Neuron (in vitro differentiated cells): Measurements from ENCODE around the gene TCAP.

Source experiments
- H2AFZ ChIP-seq: one replicate; pipeline ENCODE4 v1.6.1; 2013; ENCODE audit warnings: low read depth, mild to moderate bottlenecking, inconsistent platforms, low read length, moderate library complexity
- H3K27me3 ChIP-seq: one replicate; pipeline ENCODE4 v1.6.1; 2013; ENCODE audit warnings: low read length; ENCODE audit not compliant: insufficient read depth
- H3K36me3 ChIP-seq: one replicate; pipeline ENCODE4 v1.6.1; 2013; ENCODE audit warnings: low read length; ENCODE audit not compliant: insufficient read depth
- H3K4me1 ChIP-seq: one replicate; pipeline ENCODE4 v1.6.1; 2013; ENCODE audit warnings: low read length; ENCODE audit not compliant: insufficient read depth
- H3K4me3 ChIP-seq: 2 replicates; pipeline ENCODE4 v1.5.1; 2013; ENCODE audit warnings: mild to moderate bottlenecking, low read length, moderate library complexity
- H3K9me3 ChIP-seq: one replicate; pipeline ENCODE4 v1.6.1; 2013; ENCODE audit warnings: low read length

The TCAP gene

GRCh38 chr17:39670746-39671145, 5.6 kb downstream of the TCAP start:
- Histone ChIP-seq H3K4me3 (no peak overlapping the region), H3K4me1 (peaks cover 8% of the 10 kb centered on the region), H3K9me3 (no peaks in the 10 kb centered on the region), H2AFZ (no peak overlapping the region), H3K27me3 (no peaks in the 10 kb centered on the region), H3K36me3 (no peaks in the 10 kb centered on the region)

DNA sequence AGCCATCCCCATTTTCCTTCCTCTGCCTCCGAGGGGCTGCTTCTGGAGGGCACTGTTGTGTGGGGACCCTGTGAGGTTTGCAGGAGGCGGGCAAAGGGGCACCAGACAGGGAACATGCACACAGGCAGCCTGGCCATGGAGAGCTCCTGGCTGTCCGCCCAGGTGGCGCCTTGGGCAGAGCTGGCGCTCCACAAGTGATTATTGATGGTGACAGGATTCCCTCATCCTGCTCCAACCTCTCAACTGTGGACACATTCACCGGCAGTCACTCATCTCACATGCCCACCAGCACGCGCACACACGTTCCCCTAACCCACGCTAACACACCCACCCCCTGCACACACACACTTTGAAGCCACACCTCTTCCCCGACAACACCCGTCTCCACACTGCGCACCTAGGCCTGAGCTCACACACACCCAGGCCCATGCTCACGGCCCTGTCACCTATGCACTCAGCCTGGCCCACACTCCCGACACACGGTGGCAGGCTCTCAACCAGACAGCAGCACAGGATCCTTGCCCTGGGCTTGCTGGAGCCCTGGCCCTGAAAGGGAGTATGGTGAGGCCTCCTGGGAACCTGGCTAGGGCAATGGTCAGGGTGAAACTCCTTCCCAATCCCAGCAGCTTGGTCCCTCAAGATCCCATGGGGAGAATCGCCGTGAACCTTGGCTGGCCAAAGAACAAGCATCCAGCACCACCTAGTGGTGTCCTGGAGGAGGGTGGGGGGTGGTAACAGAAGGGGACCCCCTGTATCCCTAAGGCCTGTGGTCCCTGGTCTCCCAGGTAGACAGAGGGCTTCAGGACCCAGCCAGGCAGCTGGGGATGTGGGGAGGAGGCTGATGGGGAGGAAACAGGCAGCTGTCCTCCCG, 6.7 kb downstream of the TCAP start:
- Histone ChIP-seq H3K4me3 (no peak overlapping the region), H2AFZ (no peak overlapping the region), H3K36me3 (no peaks in the 10 kb centered on the region), H3K9me3 (no peaks in the 10 kb centered on the region), H3K4me1 (peaks cover 8% of the 10 kb centered on the region), H3K27me3 (no peaks in the 10 kb centered on the region)

GRCh38 chr17:39672522-39673334, 7.6 kb downstream of the TCAP start:
- H3K27me3 ChIP-seq, result no peaks in the 10 kb centered on the region
- no peak overlapping the region for H2AFZ ChIP-seq
- peaks cover 5% of the 10 kb centered on the region for H3K4me1 ChIP-seq
- H3K4me3 ChIP-seq, result no peak overlapping the region
- no peaks in the 10 kb centered on the region for H3K9me3 ChIP-seq
- H3K36me3 ChIP-seq, result no peaks in the 10 kb centered on the region

- no peak overlapping the region for H3K4me3 ChIP-seq
- peaks cover 3% of the 10 kb centered on the region for H3K4me1 ChIP-seq
- no peaks in the 10 kb centered on the region for H3K36me3 ChIP-seq
- H3K27me3 ChIP-seq, result no peaks in the 10 kb centered on the region
- H2AFZ ChIP-seq, result no peak overlapping the region
- no peaks in the 10 kb centered on the region for H3K9me3 ChIP-seq
These were observed 8.4 kb downstream of the TCAP start for GRCh38 chr17:39673335-39674081.

GRCh38 chr17:39674179-39674578, 9.0 kb downstream of the TCAP start:
- no peaks in the 10 kb centered on the region for H3K4me1 ChIP-seq
- H3K9me3 ChIP-seq, result no peaks in the 10 kb centered on the region
- no peak overlapping the region for H2AFZ ChIP-seq
- H3K36me3 ChIP-seq, result no peaks in the 10 kb centered on the region
- H3K27me3 ChIP-seq, result no peaks in the 10 kb centered on the region
- no peak overlapping the region for H3K4me3 ChIP-seq

DNA sequence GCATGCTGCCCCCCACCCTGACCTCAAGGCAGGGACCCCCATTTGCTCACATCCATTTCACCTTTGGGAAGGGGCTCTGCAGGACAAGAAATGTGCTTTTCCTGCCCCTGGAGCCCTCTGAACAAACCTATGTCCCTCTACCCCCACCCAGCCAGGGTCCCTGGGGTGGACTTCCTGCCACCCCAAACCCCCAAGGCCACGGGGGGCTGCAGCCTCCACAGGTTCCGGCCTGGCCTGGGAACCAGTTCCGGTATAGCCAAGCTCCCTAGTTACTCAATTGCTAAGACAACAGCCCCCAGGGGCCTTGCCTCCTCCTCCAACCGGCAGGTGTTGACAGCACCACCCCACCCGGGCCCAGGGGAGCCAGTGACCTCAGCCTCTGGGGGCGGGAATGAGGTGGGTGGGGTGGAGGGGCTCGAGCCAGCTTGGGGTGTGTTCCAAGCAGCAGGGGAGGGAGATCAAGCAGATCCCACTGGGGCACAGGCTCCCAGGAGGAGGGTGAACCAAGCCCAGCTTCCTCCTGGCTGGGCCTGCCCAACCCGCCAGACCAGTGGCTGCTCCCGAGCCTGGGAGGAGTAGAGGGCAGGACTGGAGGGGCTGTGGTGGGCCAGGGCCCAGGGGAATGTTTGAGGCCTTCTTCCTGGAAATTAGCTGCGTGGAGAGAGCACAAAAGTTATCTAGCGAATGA, 9.7 kb downstream of the TCAP start:
- Histone ChIP-seq H3K27me3 (no peaks in the 10 kb centered on the region), H3K9me3 (no peaks in the 10 kb centered on the region), H3K36me3 (no peaks in the 10 kb centered on the region), H3K4me3 (no peak overlapping the region), H2AFZ (no peak overlapping the region), H3K4me1 (no peaks in the 10 kb centered on the region)

DNA sequence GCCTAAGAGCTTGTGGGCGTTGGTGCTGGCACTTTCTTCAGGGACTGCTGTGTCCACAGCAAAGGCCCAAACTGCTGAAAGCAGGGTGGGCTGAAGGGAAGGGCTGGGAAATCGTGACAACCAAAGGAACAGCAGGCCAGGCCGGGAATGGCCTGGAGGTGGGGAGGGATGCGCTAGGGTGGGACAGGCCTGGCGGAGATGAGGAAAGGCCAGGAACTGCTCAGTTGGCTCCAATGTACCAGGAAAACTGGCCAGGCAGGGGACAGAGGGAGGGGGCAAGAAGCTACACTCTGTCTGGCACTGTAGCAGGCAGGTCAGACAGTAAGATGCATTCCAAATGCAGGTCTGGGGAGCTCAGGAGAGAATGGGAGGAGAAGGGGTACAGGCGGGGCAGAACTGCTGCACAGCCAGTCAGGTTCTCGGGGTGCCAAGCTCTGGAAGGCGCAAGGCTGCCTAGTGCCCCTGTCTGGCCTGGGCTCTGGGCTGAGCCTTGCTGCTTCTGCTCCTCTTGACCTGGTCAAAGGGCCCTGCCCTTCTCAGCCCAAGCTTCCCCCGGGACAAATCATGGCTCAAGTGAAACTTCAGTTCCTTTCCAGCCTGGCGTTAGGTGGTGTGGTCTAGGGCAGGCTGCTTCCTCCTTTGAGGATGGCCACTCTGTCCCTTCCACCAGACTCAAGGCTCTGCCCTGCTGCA, 10.4 kb downstream of the TCAP start:
- Histone ChIP-seq H3K4me3 (no peak overlapping the region), H2AFZ (no peak overlapping the region), H3K36me3 (no peaks in the 10 kb centered on the region), H3K27me3 (no peaks in the 10 kb centered on the region), H3K4me1 (no peaks in the 10 kb centered on the region), H3K9me3 (no peaks in the 10 kb centered on the region)

GRCh38 chr17:39676198-39676819, 11.2 kb downstream of the TCAP start:
- H2AFZ ChIP-seq, result no peak overlapping the region
- H3K4me3 ChIP-seq, result no peak overlapping the region
- no peaks in the 10 kb centered on the region for H3K9me3 ChIP-seq
- no peaks in the 10 kb centered on the region for H3K4me1 ChIP-seq
- no peaks in the 10 kb centered on the region for H3K27me3 ChIP-seq
- no peaks in the 10 kb centered on the region for H3K36me3 ChIP-seq

DNA sequence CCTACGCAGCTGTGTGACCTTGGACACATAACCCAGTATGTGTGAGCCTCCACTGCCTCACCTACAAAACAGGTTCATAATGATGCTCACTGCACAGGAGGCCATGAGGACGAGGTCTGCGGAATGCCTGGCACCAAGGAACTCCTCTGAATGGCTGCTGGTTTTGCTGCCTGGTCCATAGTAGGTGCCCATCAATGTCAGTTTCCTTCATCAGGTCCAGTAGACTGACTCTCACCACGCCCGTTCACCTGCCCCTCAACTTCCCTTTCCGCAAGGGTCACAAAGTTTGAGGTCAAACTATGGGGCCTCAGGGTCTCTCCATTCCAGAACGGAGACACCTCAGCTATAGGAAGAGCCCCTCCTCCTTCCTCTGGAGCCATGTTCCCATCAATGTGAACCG, 11.9 kb downstream of the TCAP start:
- Histone ChIP-seq H3K27me3 (no peaks in the 10 kb centered on the region), H3K9me3 (no peaks in the 10 kb centered on the region), H2AFZ (no peak overlapping the region), H3K4me3 (no peak overlapping the region), H3K4me1 (no peaks in the 10 kb centered on the region), H3K36me3 (no peaks in the 10 kb centered on the region)

DNA sequence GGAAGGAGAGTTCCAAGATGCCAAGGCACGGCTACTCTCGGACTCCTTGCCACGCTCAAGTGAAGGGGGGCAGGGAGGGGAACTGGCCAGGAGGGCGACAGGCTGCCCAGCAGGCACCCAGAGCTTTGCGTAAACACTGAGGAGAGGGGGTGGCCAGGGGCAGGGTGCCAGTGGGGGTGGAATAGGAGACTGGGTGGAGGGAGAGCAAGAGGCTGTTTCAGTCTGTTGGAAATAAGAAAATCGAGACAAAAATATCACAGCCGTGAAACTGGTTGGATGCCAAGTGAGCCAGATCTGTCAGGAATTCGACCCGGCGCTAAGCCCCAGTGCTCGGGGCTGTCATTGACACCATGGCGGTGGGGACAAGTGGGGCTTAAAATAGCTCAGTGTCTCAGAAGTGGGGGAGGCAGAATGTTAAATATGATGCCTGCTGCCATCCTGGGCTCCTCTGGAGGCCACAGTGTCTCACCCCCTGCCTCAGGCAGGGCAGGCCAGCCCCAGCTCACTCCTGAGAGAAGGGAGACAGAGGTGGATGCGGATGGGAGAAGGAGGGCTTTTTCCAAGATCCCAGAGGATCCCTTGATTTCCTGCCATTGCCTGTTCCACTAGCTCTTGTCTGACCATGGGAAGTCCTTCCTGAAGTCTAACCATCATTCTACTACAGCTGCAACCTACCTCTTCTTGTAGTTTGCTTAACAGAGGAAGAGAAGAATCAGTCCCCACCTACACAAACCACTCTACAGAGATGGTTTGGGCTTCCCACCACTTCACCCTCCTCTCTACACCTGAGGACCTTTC, 12.6 kb downstream of the TCAP start:
- Histone ChIP-seq H3K36me3 (no peaks in the 10 kb centered on the region), H3K4me3 (no peak overlapping the region), H3K9me3 (no peaks in the 10 kb centered on the region), H2AFZ (no peak overlapping the region), H3K4me1 (no peaks in the 10 kb centered on the region), H3K27me3 (no peaks in the 10 kb centered on the region)

DNA sequence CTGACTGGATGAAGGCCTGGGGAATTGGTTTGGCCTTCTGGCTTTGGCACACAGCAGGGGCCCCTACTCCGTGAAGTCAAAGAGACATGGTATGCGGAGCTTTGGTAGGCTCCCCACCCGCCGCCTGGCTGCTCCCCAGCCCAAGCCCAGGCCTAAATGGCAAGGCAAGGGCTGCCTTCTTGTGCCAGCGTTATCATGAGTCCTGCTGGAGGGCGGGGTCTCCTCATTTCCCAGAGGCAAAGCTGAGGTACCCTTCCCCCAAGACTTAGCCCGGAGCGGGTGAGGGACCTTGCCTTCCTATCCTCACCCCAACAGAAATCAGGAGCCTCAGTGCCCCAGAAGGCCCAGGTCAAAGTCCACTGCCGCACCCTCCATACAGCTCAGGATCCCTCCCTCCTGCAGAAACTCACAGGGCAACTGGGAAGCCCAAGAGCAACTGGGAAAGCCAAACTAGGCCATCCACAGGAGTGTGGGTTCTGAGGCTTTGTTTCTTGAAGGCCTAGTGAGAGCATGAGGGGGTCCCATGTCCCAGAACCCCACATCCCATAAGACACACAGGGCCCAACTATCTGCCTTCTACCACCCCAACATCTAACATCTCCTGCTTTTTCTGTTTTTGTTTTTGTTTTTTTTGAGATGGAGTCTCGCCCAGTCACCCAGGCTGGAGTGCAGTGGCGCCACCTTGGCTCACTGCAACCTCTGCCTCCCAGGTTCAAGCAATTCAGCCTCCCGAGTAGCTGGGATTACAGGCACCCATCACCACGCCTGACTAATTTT, 13.4 kb downstream of the TCAP start:
- no peak overlapping the region for H3K4me3 ChIP-seq
- no peaks in the 10 kb centered on the region for H3K4me1 ChIP-seq
- no peaks in the 10 kb centered on the region for H3K9me3 ChIP-seq
- no peaks in the 10 kb centered on the region for H3K36me3 ChIP-seq
- H2AFZ ChIP-seq, result no peak overlapping the region
- H3K27me3 ChIP-seq, result no peaks in the 10 kb centered on the region
